Vagina (tissue), 2 donors: Measurements from ENCODE around the gene IFT52.

Experiments used
- CTCF ChIP-seq, 3 experiments: fragments of 450-650 bp in 2 of 3; fragments of 200-600 bp in 1 of 3; sonication (generic) in 1 of 3; IDR thresholded peaks; one replicate each; pipeline ENCODE4 v1.5.1; 2017 to 2019; ENCODE audit warnings: antibody characterized with exemption in 3 of 3, mild to moderate bottlenecking in 2 of 3, moderate library complexity in 2 of 3
- POLR2A ChIP-seq, 2 donors: fragments of 450-650 bp; IDR thresholded peaks; one replicate each; pipeline ENCODE4 v1.6.1; 2017; ENCODE audit warnings: antibody characterized with exemption in 2 of 2, mild to moderate bottlenecking in 2 of 2, moderate library complexity in 2 of 2
- POLR2AphosphoS5 ChIP-seq, 2 donors: sonication (generic); formaldehyde crosslinking; IDR thresholded peaks; one replicate each; pipeline ENCODE4 v1.9.0; 2017; ENCODE audit warnings: antibody characterized with exemption in 2 of 2, mild to moderate bottlenecking in 2 of 2, low read depth in 1 of 2; ENCODE audit not compliant: insufficient read depth in 1 of 2

DNA sequence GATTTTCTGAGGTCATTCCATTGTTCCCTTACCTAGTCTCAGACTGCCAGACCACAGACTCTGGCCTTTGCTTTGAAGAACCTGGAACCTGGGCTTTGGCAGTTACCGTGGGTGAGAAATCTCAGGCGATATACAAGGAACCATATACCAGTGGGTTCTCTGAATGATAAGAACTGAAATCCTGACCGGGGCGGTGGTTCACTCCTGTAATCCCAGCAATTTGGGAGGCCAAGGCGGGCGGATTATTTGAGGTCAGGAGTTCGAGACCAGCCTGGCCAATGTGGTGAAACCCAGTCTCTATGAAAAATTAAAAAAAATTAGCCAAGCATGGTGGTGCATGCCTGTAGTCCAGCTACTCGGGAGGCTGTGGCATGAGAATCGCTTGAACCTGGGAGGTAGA is 46.2 kb upstream of the IFT52 start:
- TF ChIP-seq POLR2A (IDR thresholded peaks at IDR 0.05) (no peak), CTCF (IDR thresholded peaks at IDR 0.05) (no peak), POLR2AphosphoS5 (IDR thresholded peaks at IDR 0.05; ENCODE audit: insufficient read depth in 1 of 2, low read depth in 1 of 2) (no peak)
